GM12878 (cell line): ENCODE measurements around the gene FURIN. TPM values are rescaled to one million over a fixed set of nuclear protein-coding genes. Genes with fewer than 3 reads are reported as not detected.

Experiments used
- ETV6 ChIP-seq, 2 experiments: fragments of 450-650 bp in 1 of 2; IDR thresholded peaks in 1 of 2; conservative IDR thresholded peaks in 1 of 2; 2 replicates each; pipeline ENCODE4 v1.6.1; 2014; ENCODE audit warnings: antibody characterized with exemption in 1 of 2, borderline replicate concordance in 1 of 2, low read depth in 1 of 2, mild to moderate bottlenecking in 1 of 2, moderate library complexity in 1 of 2
- GATAD2B ChIP-seq: fragments of 450-650 bp; conservative IDR thresholded peaks from 2 replicates; pipeline ENCODE4 v1.6.1; 2017; ENCODE audit warnings: low read depth, mild to moderate bottlenecking, moderate library complexity
- POU2F2 ChIP-seq: IDR thresholded peaks from 3 replicates; pipeline ENCODE4 v1.6.1; 2011; ENCODE audit warnings: low read depth, mild to moderate bottlenecking, low read length, borderline replicate concordance
- SMAD5 ChIP-seq: IDR thresholded peaks from 2 replicates; pipeline ENCODE4 v1.6.1; 2016; ENCODE audit warnings: antibody characterized with exemption, low read depth
- SMC3 ChIP-seq: IDR thresholded peaks from 2 replicates; pipeline ENCODE4 v1.6.1; 2011; ENCODE audit warnings: low read length, improper control_type of control experiment, borderline replicate concordance
- SRF ChIP-seq, 2 experiments: IDR thresholded peaks; 2 replicates each; pipeline ENCODE4 v1.6.1; 2011; ENCODE audit warnings: low read depth in 2 of 2, low read length in 2 of 2, mild to moderate bottlenecking in 1 of 2, moderate library complexity in 1 of 2
- STAT3 ChIP-seq: IDR thresholded peaks from 2 replicates; pipeline ENCODE4 v1.6.1; 2011; ENCODE audit warnings: low read depth, low read length, improper control_type of control experiment
- YY1 ChIP-seq: IDR thresholded peaks from 2 replicates; pipeline ENCODE4 v1.6.1; 2011; ENCODE audit warnings: low read depth, mild to moderate bottlenecking, low read length
- polyA plus RNA-seq, 11 experiments: library from polyadenylated mRNA; depleted of rRNA in 4 of 11; unstranded in 6 of 11; stranded (reverse) in 5 of 11; fragments of >200 nt; fragmentation: Nextera tagmentation in 4 of 11; fragmentation: Illumina TruSeq in 1 of 11; extraction: Ambion mirVana in 4 of 11; extraction: Trizol in 1 of 11; gene quantifications; 1 replicate in 1 of 11; 2 replicates in 10 of 11; pipeline versions ENCODE4 v1.2.1 to v1.2.3, GENCODE V29; 2011 to 2016; ENCODE audit warnings: inconsistent platforms in 2 of 11, missing spikeins in 2 of 11, low read depth in 1 of 11
- total RNA-seq, 4 experiments: library from RNA; depleted of rRNA in 3 of 4; stranded (reverse); fragments of >200 nt in 3 of 4; fragmentation: Illumina TruSeq in 1 of 4; extraction: Trizol in 1 of 4; gene quantifications; 2 replicates each; pipeline versions ENCODE4 v1.2.1 to v1.2.3, GENCODE V29; 2013 to 2021
- TF ChIP-seq, protein P1 (sequence below): fragments of 150-350 bp; IDR thresholded peaks from 2 replicates; pipeline ENCODE4 v1.6.1; 2016; ENCODE audit warnings: low read depth, low read length
- TF ChIP-seq, protein P2 (sequence below): fragments of 450-650 bp; IDR thresholded peaks from 2 replicates; pipeline ENCODE4 v1.6.1; 2017; ENCODE audit warnings: mild to moderate bottlenecking, moderate library complexity
- TF ChIP-seq, protein P3 (sequence below): fragments of 450-650 bp; IDR thresholded peaks from 2 replicates; pipeline ENCODE4 v1.6.1; 2016; ENCODE audit warnings: mild to moderate bottlenecking, moderate library complexity, borderline replicate concordance
- TF ChIP-seq, protein P4 (sequence below): fragments of 450-650 bp; formaldehyde crosslinking; IDR thresholded peaks from 2 replicates; pipeline ENCODE4 v1.4.0; 2022; ENCODE audit warnings: mild to moderate bottlenecking, moderate library complexity

The FURIN gene
- total and polyA plus RNA-seq, 10 of the 15 experiments (the other 5 are each of a cell fraction or from before 2014, with no cell fraction given) = 0.47 to 39.9 (median 8.0) TPM

DNA sequence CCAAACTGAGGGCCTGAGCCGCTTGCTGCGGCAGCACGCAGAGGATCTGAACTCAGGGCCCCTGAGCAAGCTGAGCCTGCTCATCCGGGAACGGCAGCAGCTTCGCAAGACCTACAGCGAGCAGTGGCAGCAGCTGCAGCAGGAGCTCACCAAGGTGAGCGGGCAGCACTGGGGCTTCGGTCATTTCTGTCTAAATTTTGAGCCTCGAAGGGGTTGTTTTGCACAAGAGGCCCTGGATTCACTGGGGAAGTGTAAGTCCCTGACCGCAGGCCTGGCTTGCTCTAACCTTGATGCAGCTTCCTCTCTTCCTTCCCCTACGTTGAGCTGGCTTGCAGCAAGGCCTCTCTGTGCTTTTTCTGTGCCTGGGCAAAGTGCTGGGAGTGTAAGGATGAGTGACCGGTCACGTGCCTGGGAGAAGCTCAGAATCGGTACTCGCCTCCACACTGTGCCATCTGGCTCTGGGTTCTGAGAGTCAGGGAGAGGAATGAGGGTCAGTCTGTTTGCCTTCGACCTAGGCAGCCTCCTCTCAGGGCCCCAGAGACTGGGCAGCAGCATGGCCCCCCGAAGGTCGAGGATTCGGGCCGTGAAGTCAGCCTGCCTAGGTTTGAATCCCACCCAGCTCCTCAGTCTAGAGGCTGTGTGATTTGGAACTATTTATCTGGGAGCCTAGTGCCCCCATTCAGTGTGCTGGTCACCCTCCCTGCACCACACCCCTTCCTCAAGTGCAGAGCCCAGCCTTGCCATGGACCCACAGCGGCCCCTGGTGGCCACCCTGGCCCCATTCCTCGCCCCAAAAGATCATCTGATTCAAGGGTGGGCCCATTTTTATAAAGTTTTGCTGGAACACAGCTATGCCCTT lies 17.3 kb downstream of the FURIN start (continued):
- TF ChIP-seq, protein P1, sequence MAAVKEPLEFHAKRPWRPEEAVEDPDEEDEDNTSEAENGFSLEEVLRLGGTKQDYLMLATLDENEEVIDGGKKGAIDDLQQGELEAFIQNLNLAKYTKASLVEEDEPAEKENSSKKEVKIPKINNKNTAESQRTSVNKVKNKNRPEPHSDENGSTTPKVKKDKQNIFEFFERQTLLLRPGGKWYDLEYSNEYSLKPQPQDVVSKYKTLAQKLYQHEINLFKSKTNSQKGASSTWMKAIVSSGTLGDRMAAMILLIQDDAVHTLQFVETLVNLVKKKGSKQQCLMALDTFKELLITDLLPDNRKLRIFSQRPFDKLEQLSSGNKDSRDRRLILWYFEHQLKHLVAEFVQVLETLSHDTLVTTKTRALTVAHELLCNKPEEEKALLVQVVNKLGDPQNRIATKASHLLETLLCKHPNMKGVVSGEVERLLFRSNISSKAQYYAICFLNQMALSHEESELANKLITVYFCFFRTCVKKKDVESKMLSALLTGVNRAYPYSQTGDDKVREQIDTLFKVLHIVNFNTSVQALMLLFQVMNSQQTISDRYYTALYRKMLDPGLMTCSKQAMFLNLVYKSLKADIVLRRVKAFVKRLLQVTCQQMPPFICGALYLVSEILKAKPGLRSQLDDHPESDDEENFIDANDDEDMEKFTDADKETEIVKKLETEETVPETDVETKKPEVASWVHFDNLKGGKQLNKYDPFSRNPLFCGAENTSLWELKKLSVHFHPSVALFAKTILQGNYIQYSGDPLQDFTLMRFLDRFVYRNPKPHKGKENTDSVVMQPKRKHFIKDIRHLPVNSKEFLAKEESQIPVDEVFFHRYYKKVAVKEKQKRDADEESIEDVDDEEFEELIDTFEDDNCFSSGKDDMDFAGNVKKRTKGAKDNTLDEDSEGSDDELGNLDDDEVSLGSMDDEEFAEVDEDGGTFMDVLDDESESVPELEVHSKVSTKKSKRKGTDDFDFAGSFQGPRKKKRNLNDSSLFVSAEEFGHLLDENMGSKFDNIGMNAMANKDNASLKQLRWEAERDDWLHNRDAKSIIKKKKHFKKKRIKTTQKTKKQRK = no peak
- TF ChIP-seq, protein P2, sequence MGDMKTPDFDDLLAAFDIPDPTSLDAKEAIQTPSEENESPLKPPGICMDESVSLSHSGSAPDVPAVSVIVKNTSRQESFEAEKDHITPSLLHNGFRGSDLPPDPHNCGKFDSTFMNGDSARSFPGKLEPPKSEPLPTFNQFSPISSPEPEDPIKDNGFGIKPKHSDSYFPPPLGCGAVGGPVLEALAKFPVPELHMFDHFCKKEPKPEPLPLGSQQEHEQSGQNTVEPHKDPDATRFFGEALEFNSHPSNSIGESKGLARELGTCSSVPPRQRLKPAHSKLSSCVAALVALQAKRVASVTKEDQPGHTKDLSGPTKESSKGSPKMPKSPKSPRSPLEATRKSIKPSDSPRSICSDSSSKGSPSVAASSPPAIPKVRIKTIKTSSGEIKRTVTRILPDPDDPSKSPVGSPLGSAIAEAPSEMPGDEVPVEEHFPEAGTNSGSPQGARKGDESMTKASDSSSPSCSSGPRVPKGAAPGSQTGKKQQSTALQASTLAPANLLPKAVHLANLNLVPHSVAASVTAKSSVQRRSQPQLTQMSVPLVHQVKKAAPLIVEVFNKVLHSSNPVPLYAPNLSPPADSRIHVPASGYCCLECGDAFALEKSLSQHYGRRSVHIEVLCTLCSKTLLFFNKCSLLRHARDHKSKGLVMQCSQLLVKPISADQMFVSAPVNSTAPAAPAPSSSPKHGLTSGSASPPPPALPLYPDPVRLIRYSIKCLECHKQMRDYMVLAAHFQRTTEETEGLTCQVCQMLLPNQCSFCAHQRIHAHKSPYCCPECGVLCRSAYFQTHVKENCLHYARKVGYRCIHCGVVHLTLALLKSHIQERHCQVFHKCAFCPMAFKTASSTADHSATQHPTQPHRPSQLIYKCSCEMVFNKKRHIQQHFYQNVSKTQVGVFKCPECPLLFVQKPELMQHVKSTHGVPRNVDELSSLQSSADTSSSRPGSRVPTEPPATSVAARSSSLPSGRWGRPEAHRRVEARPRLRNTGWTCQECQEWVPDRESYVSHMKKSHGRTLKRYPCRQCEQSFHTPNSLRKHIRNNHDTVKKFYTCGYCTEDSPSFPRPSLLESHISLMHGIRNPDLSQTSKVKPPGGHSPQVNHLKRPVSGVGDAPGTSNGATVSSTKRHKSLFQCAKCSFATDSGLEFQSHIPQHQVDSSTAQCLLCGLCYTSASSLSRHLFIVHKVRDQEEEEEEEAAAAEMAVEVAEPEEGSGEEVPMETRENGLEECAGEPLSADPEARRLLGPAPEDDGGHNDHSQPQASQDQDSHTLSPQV = 0 out of 2 replicates have a peak, but pooled peaks have one; percentile 53
- TF ChIP-seq, protein P3, sequence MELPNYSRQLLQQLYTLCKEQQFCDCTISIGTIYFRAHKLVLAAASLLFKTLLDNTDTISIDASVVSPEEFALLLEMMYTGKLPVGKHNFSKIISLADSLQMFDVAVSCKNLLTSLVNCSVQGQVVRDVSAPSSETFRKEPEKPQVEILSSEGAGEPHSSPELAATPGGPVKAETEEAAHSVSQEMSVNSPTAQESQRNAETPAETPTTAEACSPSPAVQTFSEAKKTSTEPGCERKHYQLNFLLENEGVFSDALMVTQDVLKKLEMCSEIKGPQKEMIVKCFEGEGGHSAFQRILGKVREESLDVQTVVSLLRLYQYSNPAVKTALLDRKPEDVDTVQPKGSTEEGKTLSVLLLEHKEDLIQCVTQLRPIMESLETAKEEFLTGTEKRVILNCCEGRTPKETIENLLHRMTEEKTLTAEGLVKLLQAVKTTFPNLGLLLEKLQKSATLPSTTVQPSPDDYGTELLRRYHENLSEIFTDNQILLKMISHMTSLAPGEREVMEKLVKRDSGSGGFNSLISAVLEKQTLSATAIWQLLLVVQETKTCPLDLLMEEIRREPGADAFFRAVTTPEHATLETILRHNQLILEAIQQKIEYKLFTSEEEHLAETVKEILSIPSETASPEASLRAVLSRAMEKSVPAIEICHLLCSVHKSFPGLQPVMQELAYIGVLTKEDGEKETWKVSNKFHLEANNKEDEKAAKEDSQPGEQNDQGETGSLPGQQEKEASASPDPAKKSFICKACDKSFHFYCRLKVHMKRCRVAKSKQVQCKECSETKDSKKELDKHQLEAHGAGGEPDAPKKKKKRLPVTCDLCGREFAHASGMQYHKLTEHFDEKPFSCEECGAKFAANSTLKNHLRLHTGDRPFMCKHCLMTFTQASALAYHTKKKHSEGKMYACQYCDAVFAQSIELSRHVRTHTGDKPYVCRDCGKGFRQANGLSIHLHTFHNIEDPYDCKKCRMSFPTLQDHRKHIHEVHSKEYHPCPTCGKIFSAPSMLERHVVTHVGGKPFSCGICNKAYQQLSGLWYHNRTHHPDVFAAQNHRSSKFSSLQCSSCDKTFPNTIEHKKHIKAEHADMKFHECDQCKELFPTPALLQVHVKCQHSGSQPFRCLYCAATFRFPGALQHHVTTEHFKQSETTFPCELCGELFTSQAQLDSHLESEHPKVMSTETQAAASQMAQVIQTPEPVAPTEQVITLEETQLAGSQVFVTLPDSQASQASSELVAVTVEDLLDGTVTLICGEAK = 0 out of 2 replicates have a peak, but pooled peaks have one; percentile 43
- TF ChIP-seq, protein P4, sequence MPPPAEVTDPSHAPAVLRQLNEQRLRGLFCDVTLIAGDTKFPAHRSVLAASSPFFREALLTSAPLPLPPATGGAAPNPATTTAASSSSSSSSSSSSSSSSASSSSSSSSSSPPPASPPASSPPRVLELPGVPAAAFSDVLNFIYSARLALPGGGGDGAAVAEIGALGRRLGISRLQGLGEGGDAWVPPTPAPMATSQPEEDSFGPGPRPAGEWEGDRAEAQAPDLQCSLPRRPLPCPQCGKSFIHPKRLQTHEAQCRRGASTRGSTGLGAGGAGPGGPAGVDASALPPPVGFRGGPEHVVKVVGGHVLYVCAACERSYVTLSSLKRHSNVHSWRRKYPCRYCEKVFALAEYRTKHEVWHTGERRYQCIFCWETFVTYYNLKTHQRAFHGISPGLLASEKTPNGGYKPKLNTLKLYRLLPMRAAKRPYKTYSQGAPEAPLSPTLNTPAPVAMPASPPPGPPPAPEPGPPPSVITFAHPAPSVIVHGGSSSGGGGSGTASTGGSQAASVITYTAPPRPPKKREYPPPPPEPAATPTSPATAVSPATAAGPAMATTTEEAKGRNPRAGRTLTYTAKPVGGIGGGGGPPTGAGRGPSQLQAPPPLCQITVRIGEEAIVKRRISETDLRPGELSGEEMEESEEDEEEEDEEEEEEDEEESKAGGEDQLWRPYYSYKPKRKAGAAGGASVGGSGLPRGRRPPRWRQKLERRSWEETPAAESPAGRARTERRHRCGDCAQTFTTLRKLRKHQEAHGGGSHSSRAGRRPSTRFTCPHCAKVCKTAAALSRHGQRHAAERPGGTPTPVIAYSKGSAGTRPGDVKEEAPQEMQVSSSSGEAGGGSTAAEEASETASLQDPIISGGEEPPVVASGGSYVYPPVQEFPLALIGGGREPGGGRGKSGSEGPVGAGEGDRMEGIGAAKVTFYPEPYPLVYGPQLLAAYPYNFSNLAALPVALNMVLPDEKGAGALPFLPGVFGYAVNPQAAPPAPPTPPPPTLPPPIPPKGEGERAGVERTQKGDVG = no peak
- no peak; the same call in 1 of the 2 replicates for TF ChIP-seq GATAD2B
- TF ChIP-seq SMAD5 = no peak
- TF ChIP-seq POU2F2 = 0 out of 3 replicates have a peak, but pooled peaks have one; percentile 27
- TF ChIP-seq SMC3 = peak; percentile 96
- TF ChIP-seq ETV6 (conservative IDR thresholded peaks at IDR 0.05 in 1 of 2, IDR thresholded peaks at IDR 0.05 in 1 of 2; ENCODE audit: borderline replicate concordance in 1 of 2, low read depth in 1 of 2) = no peak
- peak; percentile 72 for TF ChIP-seq YY1
- no peak for TF ChIP-seq STAT3
- no peak for TF ChIP-seq SRF (IDR thresholded peaks at IDR 0.05; ENCODE audit: low read depth in 2 of 2, low read length in 2 of 2)
